HG03558 (cell line): ENCODE data around the gene RBM47.
"Not testable (repeated sequence)": the region's sequence is repeated elsewhere in the genome, so short reads cannot be mapped to it uniquely, and the experiment has no call there.

Source experiments
- ATAC-seq: cut with Tn5 transposase; IDR thresholded peaks from one replicate; pipeline ENCODE4 v1.9.1; 2021; ENCODE audit warnings: moderate number of reproducible peaks; ENCODE audit not compliant: unreplicated experiment; ENCODE audit errors: extremely low read depth

The RBM47 gene

DNA sequence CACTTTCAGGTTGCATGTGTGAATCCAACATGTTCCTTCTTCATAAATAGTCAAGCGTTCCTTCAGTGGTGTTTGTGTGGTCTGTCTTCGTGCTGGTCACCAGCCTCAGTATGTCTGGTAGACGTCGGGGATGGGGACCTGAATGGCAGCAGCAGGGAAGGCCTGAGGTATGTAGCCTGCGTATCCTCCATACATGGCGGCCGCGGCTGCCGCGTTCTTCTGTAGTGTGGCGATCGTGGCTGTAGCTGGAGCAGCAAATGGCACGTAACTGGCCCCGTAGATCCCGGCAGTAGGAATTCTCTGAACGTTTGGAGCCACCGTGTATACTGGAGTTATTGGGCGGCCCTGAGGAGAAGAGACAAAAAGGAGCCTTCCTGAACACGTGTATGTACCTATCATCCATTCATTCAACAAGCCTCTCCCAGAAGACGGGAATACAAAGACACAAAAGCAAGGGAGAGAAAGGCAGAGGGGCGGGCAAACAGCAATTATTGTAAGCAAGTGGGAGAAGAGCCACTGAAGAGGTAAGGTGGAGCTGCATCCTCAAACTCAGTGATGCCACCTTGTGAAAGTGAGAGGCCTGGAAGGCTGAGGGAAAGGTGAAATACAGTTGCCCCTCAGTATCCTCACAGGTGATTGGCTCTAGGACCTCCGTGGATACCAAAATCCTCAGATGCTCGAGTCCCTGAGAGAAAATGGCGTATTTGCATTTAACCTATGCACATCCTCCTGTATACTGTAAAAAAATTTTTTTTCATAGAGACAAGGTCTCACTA lies 203.7 kb downstream of the RBM47 start:
- ATAC-seq: no peak

DNA sequence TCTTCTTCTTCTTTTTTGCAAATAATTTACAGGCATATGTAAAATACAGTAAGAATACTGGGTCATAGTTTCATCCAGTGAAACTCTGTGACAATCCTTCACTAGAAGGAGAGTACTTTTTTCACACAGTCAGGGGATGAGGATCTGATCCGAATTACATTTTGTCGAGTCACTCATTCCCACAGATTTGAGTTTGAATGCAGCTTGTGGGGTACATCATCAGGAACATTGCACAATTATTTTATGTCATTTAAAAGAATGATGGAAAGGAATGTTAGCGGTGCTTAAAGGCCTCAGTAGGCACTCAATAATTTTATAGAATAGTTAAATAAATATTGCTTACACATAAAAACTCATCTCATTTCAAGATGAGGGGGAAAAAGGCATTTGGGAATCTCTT lies 205.9 kb downstream of the RBM47 start:
- no peak for ATAC-seq

- no peak for ATAC-seq
Measured at GRCh38 chr4:40421839-40422708, 207.6 kb downstream of the RBM47 start.

GRCh38 chr4:40419231-40419912 lies 210.3 kb downstream of the RBM47 start:
- ATAC-seq: no peak

- ATAC-seq: no peak
Measured at GRCh38 chr4:40418430-40419230, 211.0 kb downstream of the RBM47 start.

DNA sequence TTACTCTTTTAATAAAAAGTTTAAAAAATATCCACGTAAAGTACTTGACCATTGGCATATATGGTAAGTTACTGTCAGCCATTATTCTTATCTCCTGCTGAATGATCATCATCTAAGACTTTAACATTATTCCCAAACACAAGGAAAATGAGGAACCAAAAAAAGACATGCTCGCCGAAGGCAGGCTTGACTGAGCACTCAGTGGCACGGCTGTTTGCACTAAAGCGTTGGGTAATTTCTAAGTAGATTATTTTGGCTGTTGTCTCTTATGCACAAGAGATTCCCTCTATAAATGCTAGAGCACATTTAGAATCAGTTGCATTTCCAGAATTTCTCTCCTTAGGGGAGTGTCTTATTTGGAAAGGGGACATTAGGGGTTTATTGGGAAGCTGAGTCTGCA lies 211.7 kb downstream of the RBM47 start:
- ATAC-seq: no peak

DNA sequence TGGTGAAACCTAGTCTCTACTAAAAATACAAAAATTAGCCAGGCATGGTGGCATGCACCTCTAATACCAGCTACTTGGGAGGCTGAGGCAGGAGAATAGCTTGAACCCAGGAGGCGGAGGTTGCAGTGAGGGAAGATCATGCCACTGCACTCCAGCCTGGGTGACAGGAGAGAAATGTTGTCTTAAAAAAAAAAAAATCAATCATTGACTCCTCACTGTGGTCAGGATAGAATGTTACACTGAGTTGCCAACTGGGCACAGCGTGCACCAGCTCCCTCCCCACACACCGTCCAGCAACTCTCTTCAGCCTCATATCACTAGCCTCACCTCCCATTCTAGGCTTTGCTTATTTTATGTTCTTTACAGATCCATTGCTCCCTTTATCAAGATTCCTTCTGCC lies 215.0 kb downstream of the RBM47 start:
- no peak for ATAC-seq

DNA sequence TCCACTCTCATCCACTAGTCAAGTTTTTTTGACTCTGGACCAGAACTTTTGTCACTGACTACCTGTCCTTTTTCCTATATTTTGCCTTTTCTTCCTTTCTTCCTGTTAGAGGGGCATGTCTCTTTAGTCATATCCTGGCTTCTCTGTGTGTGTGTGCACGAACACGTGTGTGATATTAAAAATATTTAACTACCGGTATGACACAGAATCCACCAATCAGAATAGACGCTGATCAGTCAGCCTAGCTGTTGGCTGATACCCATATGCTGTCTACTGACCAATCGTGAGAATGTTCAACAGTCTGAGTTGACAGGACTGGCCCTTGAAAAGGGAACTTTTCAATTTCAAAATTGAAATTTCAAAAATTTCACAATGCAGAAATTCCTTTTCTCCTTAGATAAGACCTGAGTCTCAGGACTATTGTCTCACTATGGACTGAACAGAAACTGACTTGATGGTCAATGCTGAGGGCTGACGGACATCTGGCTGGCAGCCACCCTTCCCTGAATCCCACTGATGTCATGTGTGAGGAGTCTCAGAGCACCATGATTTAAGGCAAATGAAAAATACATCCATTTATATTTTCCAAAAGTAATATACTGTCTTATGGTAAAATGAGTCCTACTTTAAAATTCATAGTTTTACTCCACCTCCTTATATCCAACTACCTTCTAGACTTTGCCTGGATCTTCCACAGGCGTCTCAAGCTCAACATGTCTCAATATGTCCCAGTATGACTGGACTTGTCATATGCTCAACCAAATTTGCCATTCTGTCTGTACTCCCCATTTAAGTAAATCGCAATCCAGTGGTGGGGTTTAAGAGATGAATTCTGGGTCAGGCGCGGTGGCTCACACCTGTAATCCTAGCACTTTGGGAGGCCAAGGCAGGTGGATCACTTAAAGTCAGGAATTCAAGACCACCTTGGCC lies 216.5 kb downstream of the RBM47 start:
- ATAC-seq: no peak

GRCh38 chr4:40412388-40412787 lies 217.3 kb downstream of the RBM47 start:
- ATAC-seq: no peak

DNA sequence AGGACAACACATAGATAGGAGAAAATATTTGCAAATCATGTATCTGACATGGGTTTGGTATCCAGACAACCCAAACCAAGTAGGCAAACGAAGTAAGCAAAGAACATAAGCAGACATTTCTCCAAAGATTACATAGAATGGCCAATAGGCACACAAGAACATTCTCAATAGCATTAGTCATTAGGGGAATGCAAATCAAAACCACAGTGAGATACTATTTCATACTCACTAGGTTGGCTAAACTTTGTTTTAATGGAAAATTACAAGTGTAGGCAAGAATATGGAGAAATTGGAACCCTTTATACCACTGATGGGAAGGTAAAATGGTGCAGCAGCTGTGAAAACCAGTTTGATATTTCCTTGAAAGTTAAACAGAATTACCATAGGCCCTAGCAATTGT lies 219.8 kb downstream of the RBM47 start:
- ATAC-seq: no peak

DNA sequence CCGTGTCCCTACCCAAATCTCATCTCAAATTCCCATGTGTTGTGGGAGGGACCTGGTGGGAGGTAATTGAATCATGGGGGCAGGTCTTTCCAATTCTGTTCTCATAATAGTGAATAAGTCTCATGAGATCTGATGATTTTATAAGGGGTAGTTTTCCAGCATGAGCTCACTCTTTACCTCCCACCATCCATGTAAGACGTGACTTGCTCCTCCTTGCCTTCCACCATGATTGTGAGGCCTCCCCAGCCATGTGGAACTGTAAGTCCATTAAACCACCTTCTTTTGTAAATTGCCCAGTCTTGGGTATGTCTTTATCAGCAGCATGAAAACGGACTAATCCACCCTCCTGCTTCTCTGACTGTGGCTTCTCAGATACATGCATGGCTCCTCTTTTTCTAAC lies 222.2 kb downstream of the RBM47 start:
- not testable (repeated sequence) for ATAC-seq

DNA sequence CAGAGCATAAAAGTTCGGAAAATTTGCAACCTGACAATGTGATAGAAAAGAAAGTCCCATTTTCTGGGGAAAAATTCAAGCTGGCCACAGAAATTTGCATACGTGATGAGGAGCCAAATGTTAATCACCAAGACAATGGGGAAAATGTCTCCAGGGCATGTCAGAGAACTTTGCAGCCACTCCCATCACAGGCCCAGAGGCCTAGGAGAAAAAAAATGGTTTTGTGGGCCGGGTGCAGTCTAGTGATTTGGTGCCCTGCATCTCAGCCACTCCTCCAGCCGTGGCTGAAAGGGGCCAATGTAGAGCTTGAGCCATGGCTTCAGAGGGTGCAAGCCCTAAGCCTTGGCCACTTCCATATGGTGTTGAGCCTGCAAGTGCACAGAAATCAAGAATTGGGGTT lies 223.3 kb downstream of the RBM47 start:
- ATAC-seq: no peak

- ATAC-seq: no peak
Measured at GRCh38 chr4:40405193-40405592, 224.5 kb downstream of the RBM47 start.

- no peak for ATAC-seq
Measured at GRCh38 chr4:40403081-40403480, 226.6 kb downstream of the RBM47 start.

GRCh38 chr4:40402556-40402955 lies 227.1 kb downstream of the RBM47 start:
- no peak for ATAC-seq

GRCh38 chr4:40401631-40402030 lies 228.0 kb downstream of the RBM47 start:
- ATAC-seq: no peak

DNA sequence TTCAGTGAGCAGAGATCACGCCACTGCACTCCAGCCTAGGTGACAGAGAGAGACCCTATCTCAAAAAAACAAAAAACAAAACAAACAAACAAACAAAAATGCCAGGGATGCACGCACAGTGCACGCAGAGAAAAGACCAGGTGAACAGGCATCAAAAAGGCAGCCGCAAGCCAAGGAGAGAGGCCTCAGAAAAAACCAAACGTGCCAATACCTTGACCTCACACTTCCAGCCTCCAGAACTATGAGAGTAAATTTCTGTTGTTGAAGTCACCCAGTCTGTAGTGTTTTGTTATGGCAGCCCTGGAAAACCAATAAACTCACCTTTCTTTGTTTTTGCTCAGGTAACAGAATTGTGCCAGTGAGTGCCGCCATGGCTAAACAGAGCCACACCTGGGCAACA lies 228.6 kb downstream of the RBM47 start:
- ATAC-seq: no peak

DNA sequence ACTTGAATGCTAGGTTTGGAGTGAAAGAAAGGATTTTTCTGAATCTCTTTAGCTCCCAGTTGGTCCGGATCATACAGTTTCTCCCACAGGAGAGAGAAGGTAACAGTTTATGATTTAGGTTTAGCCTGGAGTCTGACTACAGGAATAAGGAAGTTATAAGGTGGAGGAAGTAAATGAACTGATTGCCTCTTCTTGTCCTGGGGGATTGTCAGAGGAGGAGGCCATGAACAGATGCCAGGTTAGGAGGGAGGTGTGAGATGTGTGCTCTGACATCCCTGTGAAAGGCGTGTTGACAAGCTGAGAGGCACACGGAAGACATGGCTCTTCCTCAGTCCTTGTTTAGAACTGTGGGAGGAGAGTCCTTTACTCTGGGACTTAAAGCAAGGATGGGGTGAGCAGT lies 230.1 kb downstream of the RBM47 start:
- no peak for ATAC-seq
